Measurements from ENCODE around the gene SLC16A5.

Gene SLC16A5

GRCh38 chr17:75090871-75091854, 3.4 kb downstream of the SLC16A5 start:
- Histone ChIP-seq H4K91ac (ENCODE audit: low read depth, low read length, poor library complexity) (no peak overlapping the region), H3K4ac (ENCODE audit: low read length) (no peak overlapping the region), H3K23ac (ENCODE audit: low read depth, low read length, poor library complexity) (peak overlapping the region; percentile 3), H2BK120ac (ENCODE audit: low read depth, low read length) (peak overlapping the region; percentile 1), H3K27me3 (ENCODE audit: control insufficient read depth in 3 of 3, insufficient read depth in 3 of 3, low read depth in 1 of 3, low read length in 3 of 3) (no peaks in the 10 kb centered on the region), H3K36me3 (replicated peaks in 1 of 2; ENCODE audit: control insufficient read depth in 2 of 2, insufficient read depth in 2 of 2, low read length in 2 of 2) (no peaks in the 10 kb centered on the region), H3K4me1 (ENCODE audit: control insufficient read depth in 2 of 2, insufficient read depth in 1 of 2, low read depth in 1 of 2, low read length in 2 of 2) (peaks cover 19 to 32% of the 10 kb centered on the region in 2 donors), H3K9me3 (replicated peaks in 1 of 2; ENCODE audit: control insufficient read depth in 2 of 2, insufficient read depth in 1 of 2, low read depth in 1 of 2, low read length in 2 of 2) (no peaks in the 10 kb centered on the region), H2AFZ (ENCODE audit: low read length) (peak overlapping the region; percentile 70), H3K18ac (ENCODE audit: low read length) (peak overlapping the region; percentile 82), H4K8ac (ENCODE audit: low read depth, low read length) (no peak overlapping the region), H2BK15ac (ENCODE audit: low read length) (peak overlapping the region; percentile 28), H3K9ac (ENCODE audit: low read depth, low read length, poor library complexity) (peak overlapping the region; percentile 86), H3K79me1 (ENCODE audit: low read depth, low read length) (no peaks in the 10 kb centered on the region), H3K4me2 (ENCODE audit: insufficient read depth, low read length, poor library complexity, severe bottlenecking) (no peak overlapping the region), H2BK5ac (ENCODE audit: low read length) (no peak overlapping the region), H2BK12ac (ENCODE audit: low read length) (no peak overlapping the region), H3K4me3 (ENCODE audit: low read length in 2 of 2) (no peak overlapping the region), H3K27ac (replicated peaks; ENCODE audit: low read length) (no peak overlapping the region), H2AK5ac (ENCODE audit: low read depth, low read length) (peak overlapping the region; percentile 73), H3K14ac (ENCODE audit: low read length) (no peak overlapping the region)
- WGBS, 2 donors (ENCODE audit: extremely low coverage in 2 of 2, insufficient read length in 2 of 2, insufficient replicate concordance in 1 of 2) = no CpG with 5 or more reads among the region's 19 CpGs
- DNase-seq (ENCODE audit: low spot score) = no peak

- Histone ChIP-seq H2BK12ac (ENCODE audit: low read length) (no peak overlapping the region), H4K91ac (ENCODE audit: low read depth, low read length, poor library complexity) (peak overlapping the region; percentile 34), H3K4me3 (ENCODE audit: low read length in 2 of 2) (peak overlapping the region in 1 of 2 donors; percentile 16), H3K36me3 (replicated peaks in 1 of 2; ENCODE audit: control insufficient read depth in 2 of 2, insufficient read depth in 2 of 2, low read length in 2 of 2) (no peaks in the 10 kb centered on the region), H3K27ac (replicated peaks; ENCODE audit: low read length) (no peak overlapping the region), H2AK5ac (ENCODE audit: low read depth, low read length) (peak overlapping the region; percentile 73), H2BK120ac (ENCODE audit: low read depth, low read length) (no peak overlapping the region), H3K23ac (ENCODE audit: low read depth, low read length, poor library complexity) (peak overlapping the region; percentile 3), H3K9me3 (replicated peaks in 1 of 2; ENCODE audit: control insufficient read depth in 2 of 2, insufficient read depth in 1 of 2, low read depth in 1 of 2, low read length in 2 of 2) (no peaks in the 10 kb centered on the region), H3K14ac (ENCODE audit: low read length) (no peak overlapping the region), H2AFZ (ENCODE audit: low read length) (peak overlapping the region; percentile 70), H4K8ac (ENCODE audit: low read depth, low read length) (no peak overlapping the region), H3K4ac (ENCODE audit: low read length) (no peak overlapping the region), H2BK5ac (ENCODE audit: low read length) (no peak overlapping the region), H2BK15ac (ENCODE audit: low read length) (peak overlapping the region; percentile 28), H3K27me3 (ENCODE audit: control insufficient read depth in 3 of 3, insufficient read depth in 3 of 3, low read depth in 1 of 3, low read length in 3 of 3) (no peaks in the 10 kb centered on the region), H3K79me1 (ENCODE audit: low read depth, low read length) (no peaks in the 10 kb centered on the region), H3K18ac (ENCODE audit: low read length) (peak overlapping the region; percentile 82), H3K4me1 (ENCODE audit: control insufficient read depth in 2 of 2, insufficient read depth in 1 of 2, low read depth in 1 of 2, low read length in 2 of 2) (peaks cover 19 to 32% of the 10 kb centered on the region in 2 donors), H3K4me2 (ENCODE audit: insufficient read depth, low read length, poor library complexity, severe bottlenecking) (no peak overlapping the region), H3K9ac (ENCODE audit: low read depth, low read length, poor library complexity) (peak overlapping the region; percentile 53)
- DNase-seq (ENCODE audit: low spot score) = no peak
- no CpG with 5 or more reads among the region's 10 CpGs for WGBS, 2 donors (ENCODE audit: extremely low coverage in 2 of 2, insufficient read length in 2 of 2, insufficient replicate concordance in 1 of 2)
These were observed 4.1 kb downstream of the SLC16A5 start for GRCh38 chr17:75091855-75092327.

DNA sequence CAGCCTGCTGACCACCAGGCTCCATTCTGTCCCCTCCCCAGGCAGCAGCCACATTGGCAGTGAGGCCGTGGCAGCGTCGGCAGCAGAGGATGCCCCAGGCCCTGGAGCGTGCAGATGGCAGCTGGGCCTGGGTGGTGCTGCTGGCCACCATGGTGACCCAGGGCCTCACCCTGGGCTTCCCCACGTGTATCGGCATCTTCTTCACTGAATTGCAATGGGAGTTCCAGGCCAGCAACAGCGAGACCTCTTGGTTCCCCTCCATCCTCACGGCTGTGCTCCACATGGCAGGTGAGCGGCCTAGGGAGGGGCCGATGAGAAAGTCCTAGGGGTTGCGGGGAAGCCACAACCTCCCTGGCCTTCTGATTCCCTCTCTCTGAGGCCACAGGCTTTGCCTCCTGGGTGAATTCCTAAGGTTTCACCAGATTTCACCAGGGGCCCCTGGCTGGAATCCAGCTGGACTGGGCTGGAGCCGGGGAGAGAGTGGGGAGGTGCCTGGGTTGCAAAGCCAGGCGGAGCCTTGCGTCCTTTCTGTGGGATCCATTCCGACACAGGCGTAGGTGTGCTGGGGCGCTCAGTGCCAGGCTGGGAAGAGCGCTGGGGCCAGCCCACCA, 5.9 kb downstream of the SLC16A5 start:
- H3K79me1 ChIP-seq (ENCODE audit: low read depth, low read length) = no peaks in the 10 kb centered on the region
- peak overlapping the region; percentile 85 for H2AFZ ChIP-seq (ENCODE audit: low read length)
- no peak overlapping the region for H2BK5ac ChIP-seq (ENCODE audit: low read length)
- H3K4me2 ChIP-seq (ENCODE audit: insufficient read depth, low read length, poor library complexity, severe bottlenecking) = no peak overlapping the region
- H2BK15ac ChIP-seq (ENCODE audit: low read length) = peak overlapping the region; percentile 54
- H3K4me3 ChIP-seq (ENCODE audit: low read length in 2 of 2) = no peak overlapping the region
- H3K9me3 ChIP-seq (replicated peaks in 1 of 2; ENCODE audit: control insufficient read depth in 2 of 2, insufficient read depth in 1 of 2, low read depth in 1 of 2, low read length in 2 of 2) = no peaks in the 10 kb centered on the region
- H3K9ac ChIP-seq (ENCODE audit: low read depth, low read length, poor library complexity) = peak overlapping the region; percentile 38
- WGBS, 2 donors (ENCODE audit: extremely low coverage in 2 of 2, insufficient read length in 2 of 2, insufficient replicate concordance in 1 of 2) = no CpG with 5 or more reads among the region's 18 CpGs
- H3K4me1 ChIP-seq (ENCODE audit: control insufficient read depth in 2 of 2, insufficient read depth in 1 of 2, low read depth in 1 of 2, low read length in 2 of 2) = peaks cover 13 to 22% of the 10 kb centered on the region in 2 donors
- no peak overlapping the region for H3K27ac ChIP-seq (replicated peaks; ENCODE audit: low read length)
- H3K4ac ChIP-seq (ENCODE audit: low read length) = no peak overlapping the region
- no peak overlapping the region for H3K23ac ChIP-seq (ENCODE audit: low read depth, low read length, poor library complexity)
- H3K18ac ChIP-seq (ENCODE audit: low read length) = peak overlapping the region; percentile 76
- H4K8ac ChIP-seq (ENCODE audit: low read depth, low read length) = no peak overlapping the region
- H2AK5ac ChIP-seq (ENCODE audit: low read depth, low read length) = peak overlapping the region; percentile 85
- H2BK12ac ChIP-seq (ENCODE audit: low read length) = no peak overlapping the region
- no peak overlapping the region for H2BK120ac ChIP-seq (ENCODE audit: low read depth, low read length)
- H3K14ac ChIP-seq (ENCODE audit: low read length) = peak overlapping the region; percentile 49
- DNase-seq (ENCODE audit: low spot score) = no peak
- H4K91ac ChIP-seq (ENCODE audit: low read depth, low read length, poor library complexity) = no peak overlapping the region
- no peaks in the 10 kb centered on the region for H3K36me3 ChIP-seq (replicated peaks in 1 of 2; ENCODE audit: control insufficient read depth in 2 of 2, insufficient read depth in 2 of 2, low read length in 2 of 2)
- no peaks in the 10 kb centered on the region for H3K27me3 ChIP-seq (ENCODE audit: control insufficient read depth in 3 of 3, insufficient read depth in 3 of 3, low read depth in 1 of 3, low read length in 3 of 3)

GRCh38 chr17:75094871-75095399, 7.2 kb downstream of the SLC16A5 start:
- H3K4me3 ChIP-seq (ENCODE audit: low read length in 2 of 2) = no peak overlapping the region
- no CpG with 5 or more reads among the region's 16 CpGs for WGBS, 2 donors (ENCODE audit: extremely low coverage in 2 of 2, insufficient read length in 2 of 2, insufficient replicate concordance in 1 of 2)
- no peaks in the 10 kb centered on the region for H3K36me3 ChIP-seq (replicated peaks in 1 of 2; ENCODE audit: control insufficient read depth in 2 of 2, insufficient read depth in 2 of 2, low read length in 2 of 2)

More at GRCh38 chr17:75094871-75095399, 7.2 kb downstream of the SLC16A5 start:
- Histone ChIP-seq H3K4ac (ENCODE audit: low read length) (no peak overlapping the region), H3K18ac (ENCODE audit: low read length) (no peak overlapping the region), H3K9ac (ENCODE audit: low read depth, low read length, poor library complexity) (peak overlapping the region; percentile 30), H3K79me1 (ENCODE audit: low read depth, low read length) (no peaks in the 10 kb centered on the region), H3K4me1 (ENCODE audit: control insufficient read depth in 2 of 2, insufficient read depth in 1 of 2, low read depth in 1 of 2, low read length in 2 of 2) (peaks cover 9 to 19% of the 10 kb centered on the region in 2 donors), H3K9me3 (replicated peaks in 1 of 2; ENCODE audit: control insufficient read depth in 2 of 2, insufficient read depth in 1 of 2, low read depth in 1 of 2, low read length in 2 of 2) (no peaks in the 10 kb centered on the region), H4K8ac (ENCODE audit: low read depth, low read length) (no peak overlapping the region), H3K23ac (ENCODE audit: low read depth, low read length, poor library complexity) (no peak overlapping the region), H3K27me3 (ENCODE audit: control insufficient read depth in 3 of 3, insufficient read depth in 3 of 3, low read depth in 1 of 3, low read length in 3 of 3) (no peaks in the 10 kb centered on the region), H3K4me2 (ENCODE audit: insufficient read depth, low read length, poor library complexity, severe bottlenecking) (no peak overlapping the region), H2BK15ac (ENCODE audit: low read length) (no peak overlapping the region), H2AFZ (ENCODE audit: low read length) (peak overlapping the region; percentile 75), H3K27ac (replicated peaks; ENCODE audit: low read length) (no peak overlapping the region), H2BK5ac (ENCODE audit: low read length) (no peak overlapping the region), H4K91ac (ENCODE audit: low read depth, low read length, poor library complexity) (no peak overlapping the region), H2AK5ac (ENCODE audit: low read depth, low read length) (peak overlapping the region; percentile 25), H2BK120ac (ENCODE audit: low read depth, low read length) (no peak overlapping the region), H3K14ac (ENCODE audit: low read length) (no peak overlapping the region), H2BK12ac (ENCODE audit: low read length) (no peak overlapping the region)
- no peak for DNase-seq (ENCODE audit: low spot score)

Data from neuronal stem cell (in vitro differentiated cells).